Measurements from ENCODE around the gene TMEM270.

Gene TMEM270

DNA sequence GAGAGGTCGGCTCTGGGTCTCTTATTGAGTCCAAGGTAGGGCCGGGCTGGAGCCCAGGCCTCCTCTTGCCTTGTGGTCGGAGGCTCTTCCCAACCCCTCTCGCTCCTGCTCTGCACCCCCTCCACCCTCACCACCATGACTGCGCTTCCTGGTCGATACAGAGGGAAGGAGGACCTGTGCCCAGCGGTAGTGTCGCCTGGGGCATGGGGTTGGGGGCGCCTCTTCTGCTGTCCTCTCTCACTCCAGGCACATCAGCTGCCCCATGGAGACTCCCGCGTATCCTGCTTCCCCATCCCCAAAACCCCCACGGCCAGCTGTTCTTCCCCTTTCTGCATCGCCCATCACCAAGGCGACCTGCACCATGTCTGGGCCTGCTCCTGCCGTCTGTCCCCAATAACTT is 44.4 kb downstream of the TMEM270 start:
- Histone ChIP-seq H3K9me3 (ENCODE audit: control insufficient read depth in 1 of 2, low read length in 2 of 2) (no peaks in the 10 kb centered on the region), H3K4me3 (ENCODE audit: low read depth in 1 of 2, low read length in 2 of 2) (no peak overlapping the region), H3K4me1 (ENCODE audit: control insufficient read depth in 1 of 2, insufficient read depth in 2 of 2, low read length in 2 of 2) (no peaks in the 10 kb centered on the region), H3K27me3 (ENCODE audit: low read depth, low read length) (no peaks in the 10 kb centered on the region), H3K36me3 (ENCODE audit: control insufficient read depth in 1 of 2, insufficient read depth in 2 of 2, low read length in 2 of 2) (no peaks in the 10 kb centered on the region), H3K27ac (ENCODE audit: low read length) (no peak overlapping the region)

DNA sequence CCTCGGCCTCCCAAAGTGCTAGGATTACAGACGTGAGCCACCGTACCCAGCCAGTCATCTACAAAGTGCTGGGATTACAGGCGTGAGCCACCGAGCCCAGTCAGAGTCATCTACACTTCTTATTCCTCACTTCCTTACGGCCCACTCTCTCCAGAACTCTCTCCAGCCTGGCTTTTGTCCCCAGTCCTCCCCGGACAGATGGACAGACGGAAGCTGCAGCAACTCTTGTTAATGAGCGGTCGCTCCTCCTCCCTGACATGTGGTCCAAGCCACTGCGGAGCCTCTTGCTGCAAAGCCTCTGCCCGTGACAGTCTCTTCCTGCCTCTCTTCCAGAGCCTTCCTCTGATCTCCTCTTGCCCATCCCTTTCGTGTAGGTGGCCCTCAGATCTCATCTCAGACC is 45.9 kb downstream of the TMEM270 start:
- H3K27ac ChIP-seq (ENCODE audit: low read length): no peak overlapping the region
- no peaks in the 10 kb centered on the region for H3K36me3 ChIP-seq (ENCODE audit: control insufficient read depth in 1 of 2, insufficient read depth in 2 of 2, low read length in 2 of 2)
- H3K4me1 ChIP-seq (ENCODE audit: control insufficient read depth in 1 of 2, insufficient read depth in 2 of 2, low read length in 2 of 2): no peaks in the 10 kb centered on the region
- H3K4me3 ChIP-seq (ENCODE audit: low read depth in 1 of 2, low read length in 2 of 2): no peak overlapping the region
- no peaks in the 10 kb centered on the region for H3K9me3 ChIP-seq (ENCODE audit: control insufficient read depth in 1 of 2, low read length in 2 of 2)
- H3K27me3 ChIP-seq (ENCODE audit: low read depth, low read length): no peaks in the 10 kb centered on the region

DNA sequence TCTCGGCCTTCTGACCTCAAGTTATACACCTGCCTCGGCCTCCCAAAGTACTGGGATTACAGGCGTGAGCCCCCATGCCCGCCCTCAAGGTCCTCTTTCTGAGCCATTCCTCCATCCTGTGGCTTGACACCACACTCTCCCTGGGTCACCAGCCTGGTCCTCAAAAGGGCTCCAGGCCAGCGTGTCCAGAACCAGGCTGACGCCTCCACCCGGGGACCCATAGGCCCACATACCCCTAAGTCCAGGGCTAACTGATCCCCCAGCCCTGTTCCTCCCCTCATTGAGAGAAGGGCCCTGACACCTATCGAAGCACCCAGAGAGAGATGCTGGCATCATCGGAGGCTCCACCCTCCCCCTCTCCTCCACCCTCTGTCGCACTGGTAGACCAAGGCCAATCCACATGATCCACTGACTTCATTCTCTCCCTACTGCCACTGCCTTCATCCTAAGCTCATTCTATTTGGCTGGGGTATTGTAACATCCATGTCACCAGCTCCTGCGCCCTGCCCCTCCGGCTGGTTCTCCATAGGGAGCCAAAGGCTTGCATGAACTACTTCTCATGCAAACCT is 46.7 kb downstream of the TMEM270 start:
- Histone ChIP-seq H3K27ac (ENCODE audit: low read length) (no peak overlapping the region), H3K27me3 (ENCODE audit: low read depth, low read length) (no peaks in the 10 kb centered on the region), H3K4me1 (ENCODE audit: control insufficient read depth in 1 of 2, insufficient read depth in 2 of 2, low read length in 2 of 2) (no peaks in the 10 kb centered on the region), H3K36me3 (ENCODE audit: control insufficient read depth in 1 of 2, insufficient read depth in 2 of 2, low read length in 2 of 2) (no peaks in the 10 kb centered on the region), H3K4me3 (ENCODE audit: low read depth in 1 of 2, low read length in 2 of 2) (no peak overlapping the region), H3K9me3 (ENCODE audit: control insufficient read depth in 1 of 2, low read length in 2 of 2) (no peaks in the 10 kb centered on the region)

DNA sequence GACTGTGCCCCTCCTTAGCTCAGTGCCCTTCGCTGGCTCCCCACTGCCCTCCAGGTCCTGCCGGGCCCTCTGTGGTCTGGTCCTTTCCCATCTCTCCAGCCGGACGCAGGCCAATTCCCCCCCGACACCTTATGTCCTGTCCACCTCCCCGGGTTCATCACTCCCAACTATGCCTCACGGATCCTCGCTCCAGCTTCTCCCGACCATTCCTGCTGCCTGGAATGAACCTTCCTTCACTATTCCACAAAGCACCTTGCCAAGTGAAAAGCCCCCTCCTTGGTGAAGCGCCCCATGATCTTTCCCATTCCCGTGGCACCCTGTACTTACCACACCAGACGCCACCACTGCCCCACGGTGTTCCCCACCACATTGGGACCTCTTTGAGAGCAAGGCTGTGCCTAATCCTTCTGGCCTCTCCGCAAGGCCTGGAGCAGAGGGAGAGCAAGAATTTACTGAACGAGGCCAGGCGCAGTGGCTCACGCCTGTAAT is 47.2 kb downstream of the TMEM270 start:
- H3K36me3 ChIP-seq (ENCODE audit: control insufficient read depth in 1 of 2, insufficient read depth in 2 of 2, low read length in 2 of 2): no peaks in the 10 kb centered on the region
- no peak overlapping the region for H3K4me3 ChIP-seq (ENCODE audit: low read depth in 1 of 2, low read length in 2 of 2)
- no peak overlapping the region for H3K27ac ChIP-seq (ENCODE audit: low read length)
- no peaks in the 10 kb centered on the region for H3K27me3 ChIP-seq (ENCODE audit: low read depth, low read length)
- no peaks in the 10 kb centered on the region for H3K9me3 ChIP-seq (ENCODE audit: control insufficient read depth in 1 of 2, low read length in 2 of 2)
- no peaks in the 10 kb centered on the region for H3K4me1 ChIP-seq (ENCODE audit: control insufficient read depth in 1 of 2, insufficient read depth in 2 of 2, low read length in 2 of 2)

DNA sequence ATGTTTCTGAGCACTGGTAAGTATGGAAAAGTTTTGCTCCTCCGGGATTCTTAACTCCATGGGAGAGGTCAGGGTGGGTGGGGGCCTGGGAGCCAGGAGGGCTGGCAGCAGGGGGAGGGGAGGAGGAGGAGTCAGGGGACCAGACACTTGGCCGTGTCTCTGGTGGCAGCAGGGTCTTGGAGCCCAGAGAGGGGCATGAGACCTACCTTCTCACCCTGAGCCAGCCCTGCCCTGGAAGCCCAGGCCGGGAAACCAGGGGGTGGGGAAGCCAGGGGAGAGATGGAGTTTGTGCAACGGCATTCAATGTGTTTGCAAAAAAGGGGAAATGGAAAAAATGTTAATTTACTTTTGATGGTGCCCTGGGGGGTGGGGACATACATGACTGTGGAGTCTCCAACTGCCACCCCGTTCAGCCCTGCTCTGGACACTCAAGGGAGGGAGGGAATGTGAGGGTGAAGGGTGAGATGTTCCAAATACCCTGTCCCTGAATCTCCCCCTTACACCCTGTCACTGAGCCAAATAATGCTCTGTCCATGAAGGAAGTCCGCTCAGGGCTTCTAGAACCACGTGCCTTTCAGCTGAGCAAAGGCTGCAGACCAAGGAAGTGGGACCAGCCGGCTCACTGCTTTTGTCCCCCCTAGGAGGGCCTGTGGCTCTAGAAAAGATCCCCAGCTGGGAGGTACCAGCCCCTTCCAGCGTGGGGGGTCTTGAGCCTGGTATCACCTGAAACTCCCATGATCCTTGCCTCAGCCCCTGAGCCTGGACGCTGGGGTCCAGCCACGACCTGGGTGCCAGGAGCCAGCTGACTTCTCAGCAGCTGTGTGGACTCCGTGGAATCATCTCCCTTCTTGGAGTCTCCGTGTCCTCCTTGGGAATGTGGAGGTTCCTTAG is 48.3 kb downstream of the TMEM270 start:
- no peaks in the 10 kb centered on the region for H3K27me3 ChIP-seq (ENCODE audit: low read depth, low read length)
- H3K9me3 ChIP-seq (ENCODE audit: control insufficient read depth in 1 of 2, low read length in 2 of 2): no peaks in the 10 kb centered on the region
- no peak overlapping the region for H3K4me3 ChIP-seq (ENCODE audit: low read depth in 1 of 2, low read length in 2 of 2)
- H3K36me3 ChIP-seq (ENCODE audit: control insufficient read depth in 1 of 2, insufficient read depth in 2 of 2, low read length in 2 of 2): no peaks in the 10 kb centered on the region
- no peaks in the 10 kb centered on the region for H3K4me1 ChIP-seq (ENCODE audit: control insufficient read depth in 1 of 2, insufficient read depth in 2 of 2, low read length in 2 of 2)
- H3K27ac ChIP-seq (ENCODE audit: low read length): no peak overlapping the region

DNA sequence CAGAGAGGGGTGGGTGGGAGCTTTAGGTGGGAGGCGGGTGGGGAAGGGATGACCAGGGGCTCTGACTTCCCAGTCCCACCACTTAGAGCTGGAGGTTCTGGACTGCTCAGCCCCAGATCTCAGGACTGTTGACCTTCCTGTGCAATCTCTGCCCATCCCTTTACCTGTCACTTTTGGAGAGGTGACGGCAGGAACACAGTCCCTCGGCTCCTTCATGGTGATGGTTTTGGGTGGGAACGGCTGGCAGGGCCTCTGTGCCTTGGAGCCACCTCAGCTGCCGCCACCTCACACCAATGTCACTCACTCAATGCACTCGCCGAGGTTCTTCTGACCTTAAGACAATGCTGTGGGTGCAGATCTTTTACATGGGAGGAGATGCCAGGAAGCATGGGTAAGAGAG is 49.0 kb downstream of the TMEM270 start:
- Histone ChIP-seq H3K4me1 (ENCODE audit: control insufficient read depth in 1 of 2, insufficient read depth in 2 of 2, low read length in 2 of 2) (no peaks in the 10 kb centered on the region), H3K27ac (ENCODE audit: low read length) (no peak overlapping the region), H3K4me3 (ENCODE audit: low read depth in 1 of 2, low read length in 2 of 2) (no peak overlapping the region), H3K36me3 (ENCODE audit: control insufficient read depth in 1 of 2, insufficient read depth in 2 of 2, low read length in 2 of 2) (no peaks in the 10 kb centered on the region), H3K27me3 (ENCODE audit: low read depth, low read length) (no peaks in the 10 kb centered on the region), H3K9me3 (ENCODE audit: control insufficient read depth in 1 of 2, low read length in 2 of 2) (no peaks in the 10 kb centered on the region)

DNA sequence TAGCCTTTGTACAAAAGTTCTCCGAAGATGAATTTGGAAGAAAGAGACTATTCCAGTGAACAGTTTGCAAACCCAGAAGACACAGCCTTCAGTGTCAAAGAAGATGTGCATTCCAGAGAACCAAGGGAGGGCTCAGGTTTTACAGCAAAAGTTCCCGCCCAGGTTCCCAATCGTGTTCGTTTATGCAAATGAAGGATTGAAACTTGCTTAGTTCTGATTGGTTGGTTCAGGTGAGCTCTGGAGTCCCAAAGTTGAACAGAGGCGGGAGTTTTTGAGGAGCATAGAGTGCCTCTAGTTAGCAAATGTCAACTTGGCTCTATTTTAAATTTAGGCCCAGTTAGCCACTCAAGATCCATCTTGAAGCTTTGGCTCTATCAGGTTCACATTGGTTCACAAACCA is 51.3 kb downstream of the TMEM270 start:
- no peaks in the 10 kb centered on the region for H3K36me3 ChIP-seq (ENCODE audit: control insufficient read depth in 1 of 2, insufficient read depth in 2 of 2, low read length in 2 of 2)
- no peaks in the 10 kb centered on the region for H3K9me3 ChIP-seq (ENCODE audit: control insufficient read depth in 1 of 2, low read length in 2 of 2)
- H3K27me3 ChIP-seq (ENCODE audit: low read depth, low read length): no peaks in the 10 kb centered on the region
- no peak overlapping the region for H3K4me3 ChIP-seq (ENCODE audit: low read depth in 1 of 2, low read length in 2 of 2)
- H3K27ac ChIP-seq (ENCODE audit: low read length): no peak overlapping the region
- H3K4me1 ChIP-seq (ENCODE audit: control insufficient read depth in 1 of 2, insufficient read depth in 2 of 2, low read length in 2 of 2): no peaks in the 10 kb centered on the region
